Measurements from ENCODE around the gene BCL2.

DNA sequence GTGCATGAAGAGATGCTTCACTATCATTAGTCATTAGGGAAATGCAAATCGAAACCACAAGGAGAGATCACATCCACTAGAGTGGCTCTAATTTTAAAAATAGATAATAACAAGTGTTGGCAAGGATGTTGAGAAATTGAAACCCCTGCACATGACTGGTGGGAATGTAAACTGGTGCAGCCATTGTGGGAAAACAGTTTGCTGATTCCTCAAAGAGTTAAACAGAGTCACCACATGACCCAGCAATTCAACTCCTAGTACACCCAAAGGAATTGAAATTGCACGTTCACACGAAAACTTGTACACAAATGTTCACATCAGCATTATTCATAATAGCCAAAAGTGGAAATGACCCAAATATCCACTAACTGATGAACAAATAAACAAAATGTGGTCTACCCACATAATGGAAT, 179.5 kb downstream of the BCL2 start:
- TF ChIP-seq RARB (CRISPR knock-in tag; IDR thresholded peaks at IDR 0.05), result no peak
- no peak for TF ChIP-seq ZNF8 (CRISPR knock-in tag; IDR thresholded peaks at IDR 0.05)
- TF ChIP-seq, protein P1, sequence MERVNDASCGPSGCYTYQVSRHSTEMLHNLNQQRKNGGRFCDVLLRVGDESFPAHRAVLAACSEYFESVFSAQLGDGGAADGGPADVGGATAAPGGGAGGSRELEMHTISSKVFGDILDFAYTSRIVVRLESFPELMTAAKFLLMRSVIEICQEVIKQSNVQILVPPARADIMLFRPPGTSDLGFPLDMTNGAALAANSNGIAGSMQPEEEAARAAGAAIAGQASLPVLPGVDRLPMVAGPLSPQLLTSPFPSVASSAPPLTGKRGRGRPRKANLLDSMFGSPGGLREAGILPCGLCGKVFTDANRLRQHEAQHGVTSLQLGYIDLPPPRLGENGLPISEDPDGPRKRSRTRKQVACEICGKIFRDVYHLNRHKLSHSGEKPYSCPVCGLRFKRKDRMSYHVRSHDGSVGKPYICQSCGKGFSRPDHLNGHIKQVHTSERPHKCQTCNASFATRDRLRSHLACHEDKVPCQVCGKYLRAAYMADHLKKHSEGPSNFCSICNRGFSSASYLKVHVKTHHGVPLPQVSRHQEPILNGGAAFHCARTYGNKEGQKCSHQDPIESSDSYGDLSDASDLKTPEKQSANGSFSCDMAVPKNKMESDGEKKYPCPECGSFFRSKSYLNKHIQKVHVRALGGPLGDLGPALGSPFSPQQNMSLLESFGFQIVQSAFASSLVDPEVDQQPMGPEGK (CRISPR knock-in tag; IDR thresholded peaks at IDR 0.05; ENCODE audit: borderline replicate concordance), result no peak
- TF ChIP-seq, protein P2, sequence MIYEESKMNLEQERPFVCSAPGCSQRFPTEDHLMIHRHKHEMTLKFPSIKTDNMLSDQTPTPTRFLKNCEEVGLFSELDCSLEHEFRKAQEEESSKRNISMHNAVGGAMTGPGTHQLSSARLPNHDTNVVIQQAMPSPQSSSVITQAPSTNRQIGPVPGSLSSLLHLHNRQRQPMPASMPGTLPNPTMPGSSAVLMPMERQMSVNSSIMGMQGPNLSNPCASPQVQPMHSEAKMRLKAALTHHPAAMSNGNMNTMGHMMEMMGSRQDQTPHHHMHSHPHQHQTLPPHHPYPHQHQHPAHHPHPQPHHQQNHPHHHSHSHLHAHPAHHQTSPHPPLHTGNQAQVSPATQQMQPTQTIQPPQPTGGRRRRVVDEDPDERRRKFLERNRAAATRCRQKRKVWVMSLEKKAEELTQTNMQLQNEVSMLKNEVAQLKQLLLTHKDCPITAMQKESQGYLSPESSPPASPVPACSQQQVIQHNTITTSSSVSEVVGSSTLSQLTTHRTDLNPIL (CRISPR knock-in tag; IDR thresholded peaks at IDR 0.05; ENCODE audit: low read depth), result no peak

Measured in SK-N-SH treated with all-trans-retinoic acid at 6 μM for 48 hours (cell line).